ENCODE results near the gene SCN1B. TPM values are rescaled to one million over a fixed set of nuclear protein-coding genes. Genes with fewer than 3 reads are reported as not detected.
"Not testable (repeated sequence)": the region's sequence is repeated elsewhere in the genome, so short reads cannot be mapped to it uniquely, and the experiment has no call there.

The SCN1B gene
- total RNA-seq, 1 experiment from 2014 or later = 4.9 TPM

DNA sequence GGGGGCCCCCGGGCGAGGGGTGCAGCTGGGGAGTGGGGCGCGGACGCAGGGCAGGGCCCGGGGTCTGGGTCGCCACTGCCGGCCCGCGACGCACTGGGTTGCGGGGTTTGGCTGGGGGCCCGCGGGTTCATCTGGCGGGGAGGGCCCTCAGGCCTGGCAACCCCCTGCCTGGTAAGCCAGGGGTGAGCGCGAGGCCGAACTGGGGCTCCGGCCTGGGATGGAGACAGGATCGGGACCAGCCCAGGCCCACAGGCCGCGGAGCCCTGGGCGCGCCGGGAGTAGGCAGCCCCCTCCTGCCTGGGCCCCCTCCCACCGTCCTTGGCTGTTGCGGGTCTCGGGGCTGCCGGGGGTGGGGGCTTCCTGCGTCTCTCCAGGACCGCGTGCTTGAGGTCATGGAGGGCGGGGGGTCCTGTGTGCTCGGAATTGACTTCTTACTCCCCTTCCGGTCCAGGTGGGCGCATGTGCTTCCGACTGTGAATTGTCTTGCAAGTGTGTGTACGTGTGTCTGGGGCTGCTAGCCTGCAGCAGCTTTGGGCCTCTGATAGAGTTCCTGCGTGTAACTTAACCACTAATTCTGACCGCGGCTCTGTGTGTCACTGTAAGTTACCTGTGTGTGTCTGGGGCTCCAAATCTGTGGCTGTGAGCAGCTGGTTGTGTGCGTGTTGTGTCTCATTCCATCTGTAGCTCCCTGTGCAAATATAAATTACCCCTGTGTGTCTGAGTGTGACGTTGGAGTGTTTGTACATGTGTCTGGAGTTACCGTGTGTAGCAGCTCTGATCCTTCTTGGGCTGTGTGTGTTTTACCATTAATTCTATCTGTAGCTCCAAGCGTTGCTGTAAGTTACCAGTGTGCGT is 29.4 kb upstream of the SCN1B start:
- DNase-seq (ENCODE audit: low read depth) = peak; percentile 56

GRCh38 chr19:35002037-35002535 is 28.2 kb upstream of the SCN1B start:
- DNase-seq (ENCODE audit: low read depth) = no peak

DNA sequence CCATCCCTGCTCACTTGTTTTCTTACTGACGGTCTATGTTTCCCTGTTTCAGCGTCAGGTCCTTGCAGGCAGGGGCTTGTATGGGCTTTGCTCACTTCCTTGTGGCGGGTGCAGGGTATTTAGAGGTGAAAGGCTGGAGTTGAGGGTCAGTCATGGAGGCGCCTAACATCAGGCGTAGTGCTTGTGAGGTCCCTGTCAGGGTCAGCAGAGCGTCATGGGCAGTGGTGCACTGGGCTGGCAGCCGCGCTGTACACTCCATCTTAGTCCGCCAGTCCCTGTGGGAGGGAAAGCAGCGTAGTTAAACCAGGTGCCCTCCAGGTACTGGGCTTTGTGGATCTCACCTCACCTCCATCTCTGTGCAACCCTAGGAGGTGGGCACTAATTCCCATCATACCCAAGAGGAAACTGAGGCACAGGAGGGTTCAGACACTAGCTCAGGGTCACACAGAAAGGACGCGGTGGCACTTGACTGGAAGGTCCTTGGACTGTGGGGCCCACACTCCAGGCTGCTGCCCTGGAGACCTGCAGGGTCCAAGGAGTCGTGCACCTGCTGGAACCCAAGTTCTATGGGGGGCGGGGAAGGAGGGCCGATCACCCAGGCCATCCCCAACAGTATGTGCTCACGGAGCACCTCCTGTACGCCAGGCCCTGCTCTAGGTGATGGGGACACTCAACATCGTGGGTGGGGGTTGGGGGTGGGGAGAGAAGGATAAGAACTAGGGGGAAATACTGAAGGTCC is 25.6 kb upstream of the SCN1B start:
- DNase-seq (ENCODE audit: low read depth) = no peak

DNA sequence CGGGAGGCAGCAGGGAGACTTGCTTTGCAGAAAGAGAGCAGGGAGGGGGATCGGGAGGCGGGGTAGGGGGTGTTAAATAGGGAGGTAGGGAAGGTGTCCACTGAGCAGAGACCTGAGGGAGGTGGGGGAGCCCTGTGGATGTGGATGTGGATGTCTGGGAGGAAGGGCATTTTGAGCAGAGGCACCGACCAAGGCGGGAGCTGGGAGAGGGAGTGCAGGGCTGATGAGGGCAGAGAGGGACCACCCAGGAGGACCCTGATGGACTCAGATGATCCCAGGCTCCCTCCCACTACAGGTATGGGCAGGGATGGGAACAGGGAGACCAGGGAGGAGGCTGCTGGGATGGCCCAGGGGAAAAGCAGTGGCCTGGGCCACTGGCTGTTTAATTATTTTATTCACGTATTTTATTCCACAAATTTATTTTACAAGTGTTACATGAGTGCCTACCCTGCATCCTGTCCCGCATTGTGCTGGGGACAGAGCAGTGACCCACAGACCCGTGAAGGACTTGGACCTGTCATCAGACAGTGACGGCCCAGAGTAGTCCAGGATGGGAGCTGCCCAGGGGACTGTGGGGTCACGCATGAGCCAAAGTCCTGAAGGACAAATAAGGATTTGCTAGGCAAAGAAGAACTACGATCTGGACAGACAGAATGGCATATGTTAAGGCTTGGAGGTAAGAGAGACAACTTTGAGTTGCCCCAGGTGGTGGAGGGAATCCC is 24.9 kb upstream of the SCN1B start:
- no peak for DNase-seq (ENCODE audit: low read depth)

GRCh38 chr19:35006007-35006341 is 24.3 kb upstream of the SCN1B start:
- DNase-seq (ENCODE audit: low read depth) = not testable (repeated sequence)

DNA sequence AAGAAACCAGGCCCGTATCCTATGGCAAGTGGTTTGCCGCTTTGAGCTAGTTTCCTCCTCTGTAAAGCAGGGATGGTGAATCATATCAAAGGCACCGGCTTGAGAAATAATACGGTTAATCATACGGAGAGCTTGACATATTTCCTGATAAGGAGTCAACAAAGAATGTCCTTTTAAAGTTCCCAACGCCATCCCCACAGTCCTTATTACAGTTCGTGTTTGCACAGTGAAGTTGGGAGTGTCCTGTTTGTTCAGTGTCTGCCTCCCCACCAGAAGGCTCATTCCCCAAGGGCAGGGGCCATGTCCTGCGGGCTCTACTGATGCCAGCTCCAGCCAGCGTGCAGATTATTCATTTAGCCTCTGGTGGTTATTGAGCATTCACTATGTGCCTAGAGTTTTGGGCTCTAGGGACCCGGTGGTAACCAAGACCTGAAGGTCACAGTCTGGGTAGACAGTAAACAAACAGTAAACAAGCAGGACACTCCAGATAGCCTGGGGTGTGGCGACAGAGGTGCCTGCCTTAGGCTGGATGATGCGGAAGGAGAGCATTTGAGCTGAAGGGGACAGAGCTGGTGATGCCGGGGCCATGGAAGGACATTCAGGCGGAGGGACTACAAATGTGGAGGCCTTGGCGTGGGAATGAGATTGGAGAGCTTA is 23.8 kb upstream of the SCN1B start:
- peak; percentile 50 for DNase-seq (ENCODE audit: low read depth)

DNA sequence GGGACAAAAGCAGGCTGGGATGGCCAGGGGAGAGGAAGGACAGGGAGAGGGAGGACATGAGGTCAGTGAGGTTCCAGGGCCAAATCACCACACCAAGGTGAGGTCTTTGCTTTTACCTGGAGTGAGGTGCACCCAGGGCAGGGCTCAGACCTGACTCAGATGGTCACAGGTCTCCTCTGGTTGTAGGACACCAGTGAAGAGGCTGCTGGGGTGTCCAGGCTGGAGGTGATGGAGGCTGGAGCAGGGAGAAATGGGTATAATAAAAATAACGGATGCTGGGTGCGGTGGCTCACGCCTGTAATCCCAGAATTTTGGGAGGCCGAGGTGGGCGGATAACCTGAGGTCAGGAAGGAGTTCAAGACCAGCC is 23.3 kb upstream of the SCN1B start:
- DNase-seq (ENCODE audit: low read depth) = no peak

DNA sequence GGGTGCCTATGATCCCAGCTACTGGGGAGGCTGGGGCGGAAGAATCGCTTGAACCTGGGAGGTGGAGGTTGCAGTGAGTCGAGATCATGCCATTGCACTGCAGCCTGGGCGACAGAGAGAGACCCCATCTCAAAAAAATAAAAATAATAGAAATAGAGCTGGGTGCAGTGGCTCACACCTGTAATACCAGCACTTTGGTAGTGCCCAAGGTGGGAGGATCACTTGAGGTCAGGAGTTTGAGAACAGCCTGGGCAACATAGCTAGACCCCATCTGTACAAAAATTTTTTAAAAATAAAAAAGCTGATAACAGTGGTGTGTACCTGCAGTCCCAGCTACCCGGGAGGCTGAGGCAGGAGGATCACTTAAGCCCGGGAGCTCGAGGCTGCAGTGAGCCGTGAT is 22.8 kb upstream of the SCN1B start:
- not testable (repeated sequence) for DNase-seq (ENCODE audit: low read depth)

GRCh38 chr19:35008891-35009341 is 21.4 kb upstream of the SCN1B start:
- no peak for DNase-seq (ENCODE audit: low read depth)

- no peak for DNase-seq (ENCODE audit: low read depth)
These were observed 20.6 kb upstream of the SCN1B start for GRCh38 chr19:35009424-35010415.

GRCh38 chr19:35011091-35011689 is 19.1 kb upstream of the SCN1B start:
- DNase-seq (ENCODE audit: low read depth) = no peak

GRCh38 chr19:35011737-35012682 is 18.3 kb upstream of the SCN1B start:
- DNase-seq (ENCODE audit: low read depth) = no peak

GRCh38 chr19:35013041-35013819 is 17.0 kb upstream of the SCN1B start:
- DNase-seq (ENCODE audit: low read depth) = peak; percentile 43

DNA sequence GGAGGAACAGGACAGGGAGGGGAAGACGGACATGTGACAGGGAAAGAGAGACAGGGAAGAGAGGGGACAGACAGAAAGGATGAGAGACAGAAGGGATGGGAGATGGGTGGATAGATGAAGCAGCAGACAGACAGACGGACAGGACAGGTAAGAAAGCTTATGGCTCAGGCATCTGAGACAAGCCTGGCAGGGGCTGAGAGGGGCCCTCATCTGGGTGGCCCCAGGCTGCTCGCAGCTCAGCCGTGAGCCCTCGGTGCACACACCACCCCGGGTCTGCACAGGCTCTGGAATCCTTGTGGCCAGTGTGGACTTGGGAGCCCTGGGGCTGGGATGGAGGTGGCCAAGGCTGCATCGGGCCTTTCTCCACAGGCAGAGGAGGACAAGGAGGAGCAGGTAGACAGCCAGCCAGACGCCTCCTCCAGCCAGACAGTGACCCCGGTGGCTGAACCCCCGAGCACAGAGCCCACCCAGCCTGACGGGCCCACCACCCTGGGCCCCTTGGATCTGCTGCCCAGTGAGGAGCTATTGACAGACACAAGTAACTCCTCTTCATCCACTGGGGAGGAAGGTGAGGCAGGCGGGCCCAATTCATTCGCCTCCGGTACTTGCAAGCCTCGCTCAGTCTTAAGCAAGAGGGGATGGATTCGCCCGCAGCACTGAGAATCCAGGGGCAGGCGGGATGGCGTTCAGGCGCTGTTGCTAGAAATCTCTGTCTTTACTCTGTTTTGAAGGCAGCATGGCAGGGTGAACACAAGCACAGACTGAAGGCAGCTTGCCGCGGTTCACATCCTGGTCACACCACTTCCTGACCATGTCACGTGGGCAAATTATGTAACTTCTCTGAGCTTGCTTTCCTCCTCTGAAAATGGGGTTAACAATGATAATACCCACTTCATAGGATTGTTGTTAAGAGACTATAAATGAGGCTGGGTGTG is 16.2 kb upstream of the SCN1B start:
- no peak for DNase-seq (ENCODE audit: low read depth)

DNA sequence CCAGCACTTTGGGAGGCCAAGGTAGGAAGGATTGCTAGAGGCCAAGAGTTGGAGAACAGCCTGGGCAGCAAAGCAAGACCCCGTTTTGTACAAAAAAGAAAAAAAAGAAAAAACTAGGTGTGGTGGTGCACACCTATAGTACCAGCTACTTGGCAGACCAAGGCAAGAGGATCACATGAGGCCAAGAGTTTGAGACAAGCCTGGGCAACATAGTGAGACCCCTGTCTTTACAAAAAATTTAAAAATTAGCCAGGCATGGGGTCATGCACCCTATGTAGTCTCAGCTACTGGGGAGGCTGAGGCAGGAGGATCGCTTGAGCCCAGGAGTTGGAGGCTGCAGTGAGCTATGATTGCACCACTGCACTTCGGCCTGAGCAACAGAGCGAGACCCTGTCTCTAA is 15.5 kb upstream of the SCN1B start:
- not testable (repeated sequence) for DNase-seq (ENCODE audit: low read depth)

DNA sequence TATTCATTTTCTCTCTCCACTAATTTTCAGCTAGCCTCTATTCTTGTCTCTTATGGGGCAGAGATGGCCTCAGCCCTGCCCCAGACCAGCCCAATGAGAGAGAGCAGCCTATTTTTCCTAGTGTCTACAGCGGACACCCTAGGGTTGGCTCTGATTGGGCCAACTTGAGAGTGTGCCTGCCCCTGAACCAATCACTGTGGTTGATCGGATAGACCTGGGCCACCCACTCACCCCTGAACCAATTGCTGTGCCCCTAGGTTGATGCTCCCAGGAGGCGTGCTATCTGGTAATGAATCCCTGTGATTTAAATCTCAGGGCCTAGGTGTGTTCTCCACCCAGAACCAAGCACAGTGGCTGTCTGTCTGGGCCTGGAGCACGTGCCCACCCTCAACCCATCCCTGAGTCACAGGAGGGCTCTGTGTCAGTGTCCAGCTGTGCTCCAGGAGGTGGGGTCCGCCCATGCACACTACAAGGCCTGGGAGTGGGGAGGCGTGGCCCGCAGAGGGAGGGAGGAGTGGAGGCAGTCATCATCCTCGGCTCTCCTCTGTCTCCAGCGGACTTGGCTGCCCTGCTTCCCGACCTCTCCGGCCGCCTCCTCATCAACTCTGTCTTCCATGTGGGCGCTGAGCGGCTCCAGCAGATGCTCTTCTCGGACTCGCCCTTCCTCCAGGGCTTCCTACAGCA is 14.9 kb upstream of the SCN1B start:
- no peak for DNase-seq (ENCODE audit: low read depth)
